ENCODE measurements around the gene SGTA.
"Not testable (repeated sequence)": the region's sequence is repeated elsewhere in the genome, so short reads cannot be mapped to it uniquely, and the experiment has no call there.

SGTA gene, protein sequence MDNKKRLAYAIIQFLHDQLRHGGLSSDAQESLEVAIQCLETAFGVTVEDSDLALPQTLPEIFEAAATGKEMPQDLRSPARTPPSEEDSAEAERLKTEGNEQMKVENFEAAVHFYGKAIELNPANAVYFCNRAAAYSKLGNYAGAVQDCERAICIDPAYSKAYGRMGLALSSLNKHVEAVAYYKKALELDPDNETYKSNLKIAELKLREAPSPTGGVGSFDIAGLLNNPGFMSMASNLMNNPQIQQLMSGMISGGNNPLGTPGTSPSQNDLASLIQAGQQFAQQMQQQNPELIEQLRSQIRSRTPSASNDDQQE

DNA sequence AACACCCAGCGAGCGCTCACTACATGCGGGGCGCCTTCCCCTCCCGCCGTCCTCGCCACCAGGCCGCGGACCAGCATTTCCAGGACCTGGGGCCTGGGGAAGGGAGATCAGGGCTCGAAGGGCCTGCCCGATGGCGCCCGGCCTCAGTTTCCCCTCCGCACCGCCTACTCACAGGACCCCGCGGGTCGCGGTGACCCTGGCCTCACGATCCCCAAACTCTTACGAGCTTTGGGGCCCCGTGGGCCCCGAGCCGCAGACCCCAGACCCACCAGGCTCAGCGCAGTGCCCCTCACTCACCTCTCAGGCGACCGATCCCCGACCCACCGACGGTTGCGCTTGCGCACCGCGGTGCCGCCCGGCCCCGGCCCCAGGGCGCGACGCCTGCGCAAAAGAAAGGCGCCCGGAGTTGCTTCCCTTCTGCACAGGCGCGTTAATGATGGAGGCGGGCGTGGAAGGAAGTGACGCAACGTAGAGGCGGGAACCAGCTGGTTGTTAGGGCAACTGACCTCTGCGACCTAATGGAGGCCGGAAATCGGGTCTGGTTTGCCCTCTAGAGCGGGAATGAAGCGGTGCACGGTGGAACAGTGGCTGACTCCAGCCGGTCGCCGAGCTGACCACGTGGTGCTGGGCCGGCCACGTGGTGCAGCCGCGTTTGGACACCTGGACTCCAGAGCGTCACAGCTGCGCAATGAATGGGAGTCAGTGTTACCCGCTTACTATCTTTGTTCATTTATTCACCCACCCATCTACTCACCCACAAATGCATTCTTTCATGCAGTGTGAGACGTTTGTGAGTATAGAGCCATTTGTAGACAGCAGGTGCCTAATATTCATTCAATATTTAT, at the start of gene SGTA:
TSS of gene SGTA (minus strand) at position 338 of the 845 bp plus-strand sequence. CDS start 14,205 bp downstream, outside the sequence.
- peak; percentile 98 for DNase-seq (ENCODE audit: low spot score)

DNA sequence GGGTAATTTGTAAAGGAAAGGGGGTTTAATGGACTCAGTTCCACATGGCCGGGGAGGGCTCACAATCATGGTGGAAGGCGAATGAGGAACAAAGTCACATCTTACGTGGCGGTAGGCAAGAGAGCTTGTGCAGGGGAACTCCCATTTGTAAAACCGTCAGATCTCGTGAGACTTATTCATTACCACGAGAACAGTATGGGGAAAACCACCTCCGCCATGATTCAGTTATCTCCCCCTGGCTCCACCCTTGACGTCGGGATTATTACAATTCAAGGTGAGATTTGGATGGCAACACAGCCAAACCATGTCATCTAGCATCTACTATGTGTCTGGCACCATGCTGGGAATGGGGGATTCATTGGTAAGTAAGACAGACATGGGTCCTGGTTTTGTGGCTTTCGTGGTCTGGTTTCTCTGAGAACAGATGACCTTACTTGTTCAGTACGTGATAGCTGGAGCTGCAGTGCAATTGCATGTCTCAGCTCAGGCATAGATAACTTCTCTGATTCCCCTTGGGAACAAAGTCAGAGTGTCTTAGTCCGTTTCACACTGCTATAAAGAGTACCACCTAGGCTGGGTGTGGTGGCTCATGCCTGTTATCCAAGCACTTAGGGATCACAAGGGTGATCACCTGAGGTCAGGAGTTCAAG, 44.9 kb upstream of the SGTA start:
- no peak for DNase-seq (ENCODE audit: low spot score)

DNA sequence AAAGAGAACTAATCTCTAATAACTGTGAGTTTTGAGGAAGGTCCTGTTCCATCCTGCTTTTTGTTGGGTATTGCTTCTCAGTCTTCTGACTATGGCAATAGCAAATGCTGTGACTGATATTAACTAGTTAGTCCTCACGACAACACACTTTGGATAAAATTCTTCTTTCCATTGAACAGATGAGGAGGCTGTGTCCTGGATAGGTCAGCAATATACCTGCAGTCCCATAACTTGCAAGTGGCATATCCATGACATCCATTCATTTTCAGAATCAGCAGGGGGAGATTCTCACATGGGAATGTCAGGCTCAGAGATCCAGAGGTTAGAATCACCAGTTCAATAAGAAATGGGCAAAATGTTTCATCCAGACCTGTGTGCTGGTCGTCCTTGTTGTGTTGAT, 43.9 kb upstream of the SGTA start:
- no peak for DNase-seq (ENCODE audit: low spot score)

DNA sequence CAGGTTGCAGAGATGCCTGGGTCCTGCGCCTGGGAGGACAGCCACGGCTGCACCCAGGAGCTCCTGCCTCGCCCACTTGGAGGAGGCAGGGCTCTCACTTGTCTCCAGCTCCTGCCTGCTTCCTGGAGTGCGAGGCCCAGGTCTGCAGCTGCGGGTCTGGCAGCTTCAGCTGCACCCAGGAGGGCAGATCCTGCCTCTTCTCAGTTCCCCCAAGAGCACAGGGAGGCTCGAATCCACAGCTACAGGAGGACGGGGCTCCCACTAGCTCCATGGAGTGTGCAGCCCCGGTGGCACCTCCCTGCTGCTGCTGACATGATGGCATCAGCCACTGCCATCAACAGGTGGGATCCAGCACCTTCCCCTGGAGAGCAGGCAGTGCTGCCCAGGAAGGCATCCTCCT, 41.1 kb upstream of the SGTA start:
- no peak for DNase-seq (ENCODE audit: low spot score)

DNA sequence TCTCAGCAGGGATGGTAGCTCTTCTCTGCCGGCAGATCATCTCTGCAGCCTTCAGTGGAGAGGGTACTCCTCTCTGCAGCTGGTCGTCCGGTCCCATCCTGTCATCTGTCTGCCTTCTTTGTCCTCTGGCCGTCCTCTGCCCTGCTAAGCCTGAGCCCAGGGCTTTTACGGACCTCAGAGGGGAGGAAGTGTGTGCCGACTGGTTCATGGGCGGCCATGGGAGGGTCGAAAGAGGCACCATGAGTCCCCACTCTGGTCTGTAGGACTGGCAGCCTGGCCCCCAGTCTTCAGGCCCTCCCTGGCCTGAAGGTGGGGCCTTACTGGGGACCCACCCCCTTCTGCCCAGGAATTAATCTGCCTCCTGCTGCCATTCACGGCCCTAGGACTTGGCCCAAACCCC, 40.6 kb upstream of the SGTA start:
- no peak for DNase-seq (ENCODE audit: low spot score)

DNA sequence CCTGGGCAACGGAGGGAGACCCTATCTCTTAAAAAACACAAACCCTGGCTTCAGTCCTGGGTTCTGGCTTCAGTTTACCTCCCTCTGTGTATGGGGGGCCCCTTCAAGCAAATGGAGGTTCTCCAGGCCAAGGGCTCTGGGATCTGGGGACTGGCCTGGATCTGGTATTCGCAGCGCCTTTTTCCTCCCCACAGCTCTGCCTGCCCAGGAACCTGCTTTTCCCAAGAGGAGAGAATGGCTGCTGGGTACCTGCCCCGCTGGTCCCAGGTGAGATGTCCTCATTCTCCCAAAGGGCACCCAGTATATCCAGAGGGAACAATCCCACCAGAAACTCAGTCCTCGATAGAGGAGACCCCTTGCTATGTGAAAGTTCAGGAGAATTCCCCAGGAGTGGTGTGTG, 39.8 kb upstream of the SGTA start:
- DNase-seq (ENCODE audit: low spot score): no peak

DNA sequence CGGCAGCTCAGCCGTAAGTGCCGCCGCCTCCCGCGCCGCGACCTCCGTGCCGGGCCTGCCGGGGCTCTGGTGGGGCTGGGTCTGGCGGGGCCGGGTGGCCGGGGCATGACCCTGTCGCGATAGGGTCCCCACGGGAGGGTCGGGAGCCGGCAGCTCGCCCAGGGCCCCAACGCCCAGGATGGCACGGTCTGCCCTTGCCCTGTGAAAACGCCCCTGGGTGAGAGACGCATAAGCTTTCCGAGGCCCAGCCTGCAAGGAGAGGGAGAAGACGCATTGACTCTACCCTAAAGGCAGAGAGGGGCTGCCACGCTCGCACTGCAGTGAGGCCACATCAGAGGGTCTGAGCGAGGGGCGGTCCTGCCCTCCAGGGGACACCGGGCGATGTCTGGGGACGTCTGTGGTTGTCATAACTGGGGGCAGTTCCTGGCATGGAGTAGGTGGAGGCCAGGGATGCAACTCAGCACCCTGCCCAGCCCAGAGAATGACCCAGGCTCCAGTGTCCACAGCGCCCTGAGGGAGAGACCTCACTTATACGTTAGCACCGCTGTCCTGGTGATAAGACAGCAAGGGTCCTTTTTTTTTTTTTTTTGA, 37.1 kb upstream of the SGTA start:
- no peak for DNase-seq (ENCODE audit: low spot score)

DNA sequence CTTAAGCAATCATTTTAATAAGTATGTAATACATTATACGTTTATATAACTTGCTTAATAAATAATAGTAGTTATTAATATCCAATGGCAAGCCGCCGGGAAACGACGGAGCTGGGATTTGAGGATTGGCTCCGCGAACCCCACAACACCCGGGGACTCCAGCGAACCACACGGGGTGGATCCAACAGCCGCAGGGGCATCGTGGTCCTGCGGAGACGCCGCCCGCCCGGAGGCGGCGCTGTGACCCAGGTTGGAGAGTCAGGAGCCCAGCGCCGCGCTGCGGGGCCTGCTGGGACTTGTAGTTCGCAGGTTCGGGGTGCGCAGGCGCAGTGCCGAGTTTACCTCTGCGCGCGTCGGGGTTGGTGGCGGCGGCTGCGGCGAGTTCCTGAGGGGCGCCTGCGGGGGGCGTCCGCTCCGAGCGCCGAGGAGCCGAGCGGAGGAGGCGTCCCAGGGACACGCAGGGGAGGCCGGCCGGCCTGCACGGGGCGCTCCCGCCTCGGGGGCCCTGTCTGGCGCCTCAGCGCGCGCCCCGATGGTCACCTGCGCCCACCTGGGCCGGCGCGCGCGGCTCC, 36.6 kb upstream of the SGTA start, which contains the start of gene ZNF554:
TSS of gene ZNF554 (plus strand) at position 329 of the 572 bp plus-strand sequence. CDS start at position 533, 204 bp downstream.
- DNase-seq (ENCODE audit: low spot score): peak; percentile 95

DNA sequence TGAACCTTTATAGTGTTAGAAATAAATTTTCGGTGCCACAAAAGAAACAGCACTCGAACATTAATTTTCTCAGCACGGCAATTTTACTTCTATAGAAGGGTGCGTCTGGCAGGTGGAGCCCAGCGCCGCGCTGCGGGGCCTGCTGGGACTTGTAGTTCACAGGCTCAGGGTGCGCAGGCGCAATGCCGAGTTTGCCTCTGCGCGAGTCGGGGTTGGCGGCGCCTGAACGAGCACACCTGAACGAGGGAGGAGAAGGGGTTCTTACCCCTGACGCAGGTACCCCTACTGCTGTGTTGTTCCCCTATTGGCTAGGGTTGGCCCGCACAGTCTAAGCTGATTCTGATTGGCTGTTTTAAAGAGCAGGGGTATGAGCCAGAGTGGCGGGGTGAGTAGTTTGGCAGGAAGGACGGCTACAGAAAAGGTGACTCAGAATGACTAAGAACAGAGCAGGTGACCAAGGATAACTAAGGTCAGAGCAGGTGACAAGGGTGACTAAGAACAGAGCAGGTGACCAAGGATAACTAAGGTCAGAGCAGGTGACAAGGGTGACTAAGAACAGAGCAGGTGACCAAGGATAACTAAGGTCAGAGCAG, 34.3 kb upstream of the SGTA start:
- DNase-seq (ENCODE audit: low spot score): not testable (repeated sequence)

DNA sequence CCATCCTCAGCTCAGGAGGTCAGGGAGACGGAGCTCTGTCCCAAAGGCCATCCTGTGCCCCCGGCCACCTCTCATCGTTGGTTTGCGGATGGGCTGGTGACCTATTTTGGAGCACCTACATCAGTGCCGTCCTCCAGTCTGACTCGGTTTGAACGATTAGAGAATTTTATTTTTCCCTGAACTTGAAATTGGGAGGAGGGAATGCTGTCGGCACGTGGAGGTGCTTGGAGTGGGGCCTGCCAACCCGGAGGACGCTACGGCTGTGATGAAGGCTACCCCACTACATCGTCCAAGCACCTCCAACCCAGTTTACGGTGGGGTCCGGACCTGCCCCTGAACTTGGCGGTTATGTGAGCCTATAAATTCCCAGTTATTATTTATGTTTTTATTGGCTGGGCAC, 33.6 kb upstream of the SGTA start:
- no peak for DNase-seq (ENCODE audit: low spot score)

DNA sequence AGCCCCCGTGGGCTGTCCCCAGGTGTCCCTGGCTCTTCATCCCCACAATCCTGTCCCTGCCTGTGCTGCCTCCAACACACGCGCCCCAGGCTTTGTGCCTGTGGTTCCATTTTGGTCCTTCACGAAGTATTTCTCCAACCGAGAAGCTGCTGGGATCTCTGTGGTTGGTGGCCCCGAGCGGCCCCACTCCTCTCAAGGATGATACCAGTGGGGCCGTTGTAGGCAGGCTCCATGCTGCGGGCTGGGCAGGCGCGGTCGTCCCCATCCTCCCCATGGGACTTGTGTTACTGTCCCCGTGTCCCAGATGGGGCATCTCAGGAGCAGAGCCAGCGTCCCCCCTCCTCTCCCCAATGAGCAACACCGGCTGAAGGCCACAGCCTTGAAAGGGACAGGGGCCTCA, 32.9 kb upstream of the SGTA start:
- no peak for DNase-seq (ENCODE audit: low spot score)

DNA sequence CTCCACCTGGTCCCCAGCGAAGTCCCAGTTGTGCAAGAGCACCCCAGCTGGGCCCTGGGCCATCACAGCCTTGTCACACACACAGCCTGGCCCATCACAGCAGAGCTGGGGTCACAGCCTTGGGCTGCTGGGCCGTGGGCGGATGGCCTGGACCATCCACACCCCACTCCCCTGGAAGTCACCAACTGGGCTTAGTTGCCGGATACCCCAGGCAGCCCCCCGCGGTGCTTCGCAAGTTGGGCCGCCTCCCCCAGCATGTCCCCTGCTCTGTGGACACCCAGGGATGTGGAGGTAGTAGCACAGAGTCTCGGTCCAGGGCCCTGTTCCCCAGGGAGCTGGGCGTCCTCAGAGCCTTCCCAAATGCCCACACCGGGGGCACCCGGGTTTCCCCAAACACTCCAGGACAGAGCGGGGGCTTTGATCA, 32.1 kb upstream of the SGTA start:
- no peak for DNase-seq (ENCODE audit: low spot score)

DNA sequence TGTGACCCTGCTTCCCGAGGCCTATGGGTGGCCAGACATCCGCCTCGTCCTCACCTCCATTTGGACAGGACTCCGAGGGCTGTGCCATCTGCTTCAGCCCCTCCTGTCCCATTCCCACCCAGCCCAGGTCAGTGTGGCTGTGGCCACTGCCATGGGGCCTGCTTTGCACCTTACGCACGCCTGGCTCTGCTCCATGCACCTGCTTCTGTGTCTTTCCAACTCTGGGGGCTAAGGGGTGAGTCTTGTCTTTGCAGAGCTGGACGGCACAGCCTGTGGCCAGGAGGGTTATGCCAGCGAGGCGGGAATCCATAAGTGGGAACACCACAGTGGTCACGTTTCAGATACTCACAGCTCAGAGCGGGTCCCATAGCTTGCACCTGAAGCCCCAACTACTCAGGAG, 31.4 kb upstream of the SGTA start:
- DNase-seq (ENCODE audit: low spot score): no peak

DNA sequence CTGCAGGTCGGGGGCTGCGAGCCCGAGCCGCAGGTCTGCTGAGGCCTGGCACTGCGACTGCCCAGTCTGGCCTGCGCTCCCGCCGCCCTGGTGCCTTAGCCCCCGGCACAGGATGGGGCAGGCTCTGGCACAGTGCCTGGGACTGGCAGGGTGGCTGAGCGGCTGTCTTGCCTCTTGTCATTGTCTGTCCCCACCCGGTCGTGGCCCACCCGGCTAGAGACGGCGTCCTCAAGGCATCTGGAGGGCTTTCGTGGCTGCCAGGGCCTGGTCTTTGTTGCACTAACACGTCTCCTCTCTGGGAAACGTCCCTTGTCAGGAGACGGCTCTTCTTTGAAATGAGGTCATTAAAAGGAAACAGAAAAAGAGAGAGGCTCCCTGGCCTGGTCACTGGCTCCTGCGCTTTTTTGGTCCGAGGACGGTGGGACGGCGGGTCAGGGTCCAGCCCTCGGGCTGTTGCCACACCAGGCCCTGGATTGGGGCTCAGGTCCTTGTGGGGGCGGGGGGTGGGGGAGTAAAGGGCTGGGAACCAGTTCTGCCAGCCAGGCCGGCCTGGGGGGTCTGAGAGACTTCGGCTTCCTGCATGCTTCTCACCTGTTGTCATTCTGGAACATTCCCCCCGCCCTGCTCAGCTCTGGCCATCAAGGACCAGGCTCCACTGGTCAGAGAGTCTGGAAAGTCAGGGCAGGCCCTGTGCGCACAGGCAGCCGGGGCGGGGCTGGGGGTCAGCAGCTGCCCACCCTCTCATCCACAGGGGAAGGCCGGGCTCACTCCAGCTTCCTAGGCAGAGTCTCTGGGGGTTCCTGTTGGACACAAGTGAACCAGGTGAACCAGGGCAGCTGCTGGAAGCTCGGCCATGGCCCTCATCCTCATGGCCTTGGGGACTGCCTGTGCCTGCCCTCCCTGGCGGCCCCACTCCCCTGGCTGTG, 30.4 kb upstream of the SGTA start:
- DNase-seq (ENCODE audit: low spot score): no peak

DNA sequence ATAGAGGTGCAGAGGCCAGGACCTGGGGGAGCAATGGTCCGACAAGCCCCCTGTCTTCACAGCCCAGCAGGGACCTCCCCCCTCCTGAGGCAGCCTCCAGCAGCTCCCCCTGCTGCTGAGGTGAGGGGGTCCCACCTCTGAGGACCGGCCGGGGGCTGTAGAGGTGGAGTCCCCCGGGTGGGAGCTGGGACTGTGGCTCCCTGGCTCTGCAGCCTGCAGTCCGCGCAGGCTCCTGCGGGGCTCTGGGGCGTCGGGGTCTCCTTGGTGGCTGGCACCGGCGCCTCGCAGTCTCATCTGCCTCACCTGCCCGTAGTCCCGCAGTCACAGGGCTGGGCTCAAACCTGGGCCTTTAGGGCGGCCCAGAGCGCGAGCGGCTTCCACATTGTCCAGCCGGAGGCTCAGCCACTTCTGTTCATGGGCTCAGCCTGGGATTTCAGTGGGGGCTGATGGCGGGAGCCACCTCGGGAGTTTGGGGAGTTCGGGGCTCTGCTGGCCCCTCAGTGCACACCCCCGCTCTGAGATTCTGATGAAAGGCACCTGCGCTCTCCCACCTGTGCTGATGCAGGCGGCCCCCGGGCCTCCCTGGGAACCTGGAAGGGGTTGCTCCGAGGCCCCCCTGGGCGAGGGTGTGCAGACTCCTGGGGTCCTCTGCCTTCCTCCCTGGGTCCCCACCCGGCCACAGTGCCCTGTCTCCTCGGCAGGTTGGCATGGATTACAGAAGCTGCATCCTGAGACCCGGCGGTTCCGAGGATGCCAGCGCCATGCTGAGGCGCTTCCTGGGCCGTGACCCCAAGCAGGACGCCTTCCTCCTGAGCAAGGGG, 29.6 kb upstream of the SGTA start:
- no peak for DNase-seq (ENCODE audit: low spot score)

DNA sequence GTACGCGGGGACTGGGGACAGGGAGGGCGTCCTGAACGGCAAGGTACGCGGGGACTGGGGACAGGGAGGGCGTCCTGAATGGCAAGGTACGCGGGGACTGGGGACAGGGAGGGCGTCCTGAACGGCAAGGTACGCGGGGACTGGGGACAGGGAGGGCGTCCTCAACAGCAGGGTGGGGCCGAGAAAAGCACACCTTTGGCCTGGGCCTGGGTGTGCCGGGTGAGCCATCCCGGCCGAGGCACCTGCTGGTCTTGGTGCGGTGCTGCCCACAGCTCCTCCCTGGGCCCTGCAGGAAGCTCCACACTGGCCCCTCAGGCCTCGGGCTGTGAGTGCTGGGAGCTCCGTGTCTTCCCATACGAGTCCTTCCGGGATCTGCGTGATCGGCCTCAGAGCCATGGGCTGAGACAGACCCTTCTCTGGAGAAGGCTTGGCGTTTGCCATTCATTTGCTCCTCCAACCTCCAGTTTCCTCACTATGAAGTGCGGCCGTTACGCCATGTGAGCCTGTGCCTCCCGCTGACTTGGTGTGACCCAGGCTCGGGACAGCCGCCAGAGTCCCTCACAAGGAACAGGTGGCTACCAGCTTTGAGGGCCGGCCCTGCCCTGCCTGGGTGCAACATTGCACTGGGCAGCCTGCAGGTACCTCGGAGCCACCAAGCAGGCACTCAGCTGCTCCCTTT, 28.8 kb upstream of the SGTA start:
- no peak for DNase-seq (ENCODE audit: low spot score)

DNA sequence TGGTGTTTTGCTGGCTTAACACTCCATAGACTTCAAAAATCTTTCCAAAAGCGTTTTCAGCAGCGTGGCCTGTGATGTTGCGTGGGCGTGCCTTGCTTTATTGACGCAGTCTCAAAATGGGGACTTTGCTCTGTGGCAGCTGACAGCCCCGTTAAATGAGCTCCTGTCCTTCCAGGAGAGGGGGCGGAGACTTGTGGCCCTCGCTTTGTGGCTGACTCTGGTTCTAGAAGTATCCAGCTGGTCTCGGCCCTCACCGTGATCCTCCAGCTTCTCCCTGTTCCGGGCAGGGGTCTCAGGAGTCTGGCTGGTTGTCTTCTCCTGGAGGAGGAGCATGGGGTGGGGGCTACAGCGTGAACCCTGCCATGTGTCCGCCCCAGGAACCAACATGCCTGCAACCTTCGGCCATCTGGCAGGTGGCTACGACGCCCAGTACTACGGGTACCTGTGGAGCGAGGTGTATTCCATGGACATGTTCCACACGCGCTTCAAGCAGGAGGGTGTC, 28.2 kb upstream of the SGTA start:
- no peak for DNase-seq (ENCODE audit: low spot score)

DNA sequence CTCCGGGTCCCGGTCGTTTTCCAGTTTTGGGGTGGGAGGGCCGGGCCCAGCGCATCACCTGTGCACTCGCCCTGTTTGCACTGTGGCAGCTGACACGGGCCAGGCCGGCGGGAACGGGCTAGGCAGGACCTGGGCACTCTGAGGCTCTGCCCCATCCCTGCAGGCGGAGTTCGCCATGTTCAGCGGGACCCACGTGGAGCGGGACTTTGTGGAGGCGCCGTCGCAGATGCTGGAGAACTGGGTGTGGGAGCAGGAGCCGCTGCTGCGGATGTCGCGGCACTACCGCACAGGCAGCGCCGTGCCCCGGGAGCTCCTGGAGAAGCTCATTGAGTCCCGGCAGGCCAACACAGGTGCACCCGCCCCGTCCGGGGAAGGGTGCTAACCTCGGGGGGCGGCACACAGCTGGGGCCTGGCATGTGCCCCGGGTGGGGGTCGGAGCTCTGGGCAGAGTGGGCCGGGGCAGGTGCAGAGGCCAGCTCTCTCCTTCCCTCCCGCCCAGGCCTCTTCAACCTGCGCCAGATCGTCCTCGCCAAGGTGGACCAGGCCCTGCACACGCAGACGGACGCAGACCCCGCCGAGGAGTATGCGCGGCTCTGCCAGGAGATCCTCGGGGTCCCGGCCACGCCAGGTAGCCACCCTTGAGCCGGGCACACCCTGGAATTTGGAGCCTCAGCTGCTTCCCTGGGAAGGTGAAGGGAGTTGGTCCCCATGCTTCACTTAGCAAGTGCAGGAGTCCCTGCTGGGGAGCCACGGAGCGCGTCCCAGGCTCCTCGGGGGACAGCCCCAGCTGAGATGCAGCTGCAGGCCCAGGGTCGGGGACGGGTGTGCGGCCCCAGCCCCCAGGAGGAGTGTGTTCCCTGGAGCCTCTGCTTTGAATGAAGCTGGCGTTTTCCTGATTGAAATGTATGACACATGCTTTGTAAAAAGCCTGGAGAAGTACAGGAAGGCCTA, 27.3 kb upstream of the SGTA start:
- no peak for DNase-seq (ENCODE audit: low spot score)

Measured in kidney capillary endothelial cell (primary cell).